H9 (cell line): ENCODE results near the gene MTA1. TPM values are rescaled to one million over a fixed set of nuclear protein-coding genes. Genes with fewer than 3 reads are reported as not detected.

Experiments used
- DNase-seq: peaks from one replicate; pipeline ENCODE4 v3.0.0-alpha.2; 2017
- H2AFZ ChIP-seq: one replicate; pipeline ENCODE4 v1.6.1; 2013; ENCODE audit warnings: mild to moderate bottlenecking, low read length, control low read depth, moderate library complexity
- H2AK5ac ChIP-seq: 2 replicates; pipeline ENCODE4 v1.6.1; 2013; ENCODE audit warnings: low read length, control low read depth, mixed read lengths; ENCODE audit not compliant: insufficient read length
- H2BK120ac ChIP-seq: one replicate; pipeline ENCODE4 v1.6.1; 2013; ENCODE audit warnings: low read depth, mild to moderate bottlenecking, low read length, control low read depth, inconsistent platforms; ENCODE audit not compliant: poor library complexity, severe bottlenecking
- H2BK12ac ChIP-seq: 2 replicates; pipeline ENCODE4 v1.6.1; 2013; ENCODE audit warnings: low read length, control low read depth, mixed read lengths, low read depth; ENCODE audit not compliant: insufficient read length
- H2BK15ac ChIP-seq: 2 replicates; pipeline ENCODE4 v1.6.1; 2013; ENCODE audit warnings: low read depth, low read length, control low read depth
- H2BK20ac ChIP-seq: one replicate; pipeline ENCODE4 v1.6.1; 2013; ENCODE audit warnings: low read depth, mild to moderate bottlenecking, low read length, control low read depth, inconsistent platforms; ENCODE audit not compliant: poor library complexity, severe bottlenecking
- H2BK5ac ChIP-seq: 2 replicates; pipeline ENCODE4 v1.6.1; 2013; ENCODE audit warnings: low read length, control low read depth, mixed read lengths; ENCODE audit not compliant: insufficient read length
- H3K14ac ChIP-seq: 2 replicates; pipeline ENCODE4 v1.6.1; 2013; ENCODE audit warnings: low read length, control low read depth; ENCODE audit not compliant: insufficient read depth
- H3K18ac ChIP-seq: 2 replicates; pipeline ENCODE4 v1.6.1; 2013; ENCODE audit warnings: low read depth, mild to moderate bottlenecking, mixed read lengths, low read length, control low read depth; ENCODE audit not compliant: insufficient read length
- H3K23ac ChIP-seq: 2 replicates; pipeline ENCODE4 v1.6.1; 2013; ENCODE audit warnings: low read length, control low read depth, mixed read lengths, low read depth; ENCODE audit not compliant: insufficient read length
- H3K23me2 ChIP-seq: 2 replicates; pipeline ENCODE4 v1.6.1; 2013; ENCODE audit warnings: low read depth, mild to moderate bottlenecking, mixed read lengths, low read length, control low read depth; ENCODE audit not compliant: insufficient read length, poor library complexity, severe bottlenecking
- H3K27ac ChIP-seq: 2 replicates; pipeline ENCODE4 v1.5.1; 2013; ENCODE audit warnings: low read length, control low read depth, mixed read lengths, low read depth; ENCODE audit not compliant: insufficient read length
- H3K27me3 ChIP-seq: 2 replicates; pipeline ENCODE4 v1.6.1; 2013; ENCODE audit warnings: low read length, control low read depth, inconsistent platforms; ENCODE audit not compliant: insufficient read depth
- H3K4ac ChIP-seq: 2 replicates; pipeline ENCODE4 v1.6.1; 2013; ENCODE audit warnings: low read depth, mild to moderate bottlenecking, control low read depth, inconsistent platforms, low read length, moderate library complexity
- H3K4me1 ChIP-seq: 2 replicates; pipeline ENCODE4 v1.6.1; 2013; ENCODE audit warnings: low read length, control low read depth, inconsistent platforms; ENCODE audit not compliant: insufficient read depth
- H3K4me2 ChIP-seq: 2 replicates; pipeline ENCODE4 v1.6.1; 2013; ENCODE audit warnings: low read length, control low read depth, mixed read lengths; ENCODE audit not compliant: insufficient read length, insufficient read depth
- H3K56ac ChIP-seq: 2 replicates; pipeline ENCODE4 v1.6.1; 2013; ENCODE audit warnings: low read depth, mild to moderate bottlenecking, mixed read lengths, low read length, control low read depth; ENCODE audit not compliant: insufficient read length
- H3K79me1 ChIP-seq: 2 replicates; pipeline ENCODE4 v1.6.1; 2013; ENCODE audit warnings: low read depth, mild to moderate bottlenecking, moderate library complexity, low read length, control low read depth, inconsistent platforms; ENCODE audit not compliant: insufficient read depth, poor library complexity, severe bottlenecking
- H3K79me2 ChIP-seq: 2 replicates; pipeline ENCODE4 v1.6.1; 2013; ENCODE audit warnings: low read length, control low read depth, inconsistent platforms; ENCODE audit not compliant: insufficient read depth
- H3K9ac ChIP-seq: 2 replicates; pipeline ENCODE4 v1.6.1; 2013; ENCODE audit warnings: low read length, control low read depth, mixed read lengths; ENCODE audit not compliant: insufficient read length; ENCODE audit errors: extremely low read depth
- H3K9me3 ChIP-seq: one replicate; pipeline ENCODE4 v1.6.1; 2013; ENCODE audit warnings: low read depth, low read length, inconsistent platforms; ENCODE audit not compliant: control insufficient read depth
- H3T11ph ChIP-seq: one replicate; pipeline ENCODE4 v1.6.1; 2013; ENCODE audit warnings: mild to moderate bottlenecking, low read length, control low read depth, inconsistent platforms
- H4K20me1 ChIP-seq: one replicate; pipeline ENCODE4 v1.6.1; 2013; ENCODE audit not compliant: control insufficient read depth, insufficient read length, insufficient read depth
- H4K5ac ChIP-seq: 2 replicates; pipeline ENCODE4 v1.6.1; 2013; ENCODE audit warnings: low read depth, mild to moderate bottlenecking, mixed read lengths, low read length, control low read depth; ENCODE audit not compliant: insufficient read length
- H4K8ac ChIP-seq: replicated peaks from 2 replicates; pipeline ENCODE4 v1.6.1; 2013; ENCODE audit warnings: low read length, control low read depth, mixed read lengths, low read depth; ENCODE audit not compliant: insufficient read length
- H4K91ac ChIP-seq: 2 replicates; pipeline ENCODE4 v1.6.1; 2013; ENCODE audit warnings: low read depth, mild to moderate bottlenecking, moderate library complexity, mixed read lengths, low read length, control low read depth; ENCODE audit not compliant: insufficient read length
- H3K27ac Mint-ChIP-seq, 3 experiments: 2 replicates in 2 of 3; 3 replicates in 1 of 3; pipeline ENCODE4 v1.8.0; 2020 to 2021; ENCODE audit warnings: mixed read lengths in 3 of 3, mild to moderate bottlenecking in 1 of 3, moderate library complexity in 1 of 3
- H3K27me3 Mint-ChIP-seq: 2 replicates; pipeline ENCODE4 v1.8.0; 2021; ENCODE audit warnings: low read depth, mild to moderate bottlenecking, moderate library complexity, mixed read lengths
- H3K36me3 Mint-ChIP-seq, 3 experiments: 2 replicates in 2 of 3; 3 replicates in 1 of 3; pipeline ENCODE4 v1.8.0; 2020 to 2021; ENCODE audit warnings: low read depth in 3 of 3, mixed read lengths in 3 of 3; ENCODE audit not compliant: insufficient read depth in 1 of 3
- H3K4me1 Mint-ChIP-seq, 2 experiments: 2 replicates each; pipeline ENCODE4 v1.8.0; 2020; ENCODE audit warnings: mixed read lengths in 2 of 2
- H3K4me3 Mint-ChIP-seq, 2 experiments: 2 replicates in 1 of 2; 3 replicates in 1 of 2; pipeline ENCODE4 v1.8.0; 2020 to 2021; ENCODE audit warnings: mild to moderate bottlenecking in 2 of 2, mixed read lengths in 2 of 2, moderate library complexity in 1 of 2
- H3K9me3 Mint-ChIP-seq, 2 experiments: 2 replicates in 1 of 2; 3 replicates in 1 of 2; pipeline ENCODE4 v1.8.0; 2020; ENCODE audit warnings: mild to moderate bottlenecking in 2 of 2, mixed read lengths in 2 of 2, moderate library complexity in 1 of 2
- WGBS: extraction: QIAGEN DNeasy Blood & Tissue Kit; methylation state at CpG from one replicate; pipeline ENCODE4 v1.1.7; 2013; ENCODE audit warnings: missing lambda C conversion rate, low lambda C conversion rate, mixed read lengths; ENCODE audit not compliant: insufficient read length; ENCODE audit errors: extremely low coverage; 5-methylcytosine and 5-hydroxymethylcytosine counted together
- total RNA-seq: library from RNA; stranded (reverse); gene quantifications from 2 replicates; pipeline ENCODE4 v1.2.1, GENCODE V29; 2021
- TF ChIP-seq, protein P1 (sequence below): fragments of 200-600 bp; sonication (generic); conservative IDR thresholded peaks from 3 replicates; pipeline ENCODE4 v1.8.0; 2021; ENCODE audit warnings: antibody characterized with exemption, mild to moderate bottlenecking

MTA1 gene
- total RNA-seq, 1 experiment from 2014 or later = 230 TPM

DNA sequence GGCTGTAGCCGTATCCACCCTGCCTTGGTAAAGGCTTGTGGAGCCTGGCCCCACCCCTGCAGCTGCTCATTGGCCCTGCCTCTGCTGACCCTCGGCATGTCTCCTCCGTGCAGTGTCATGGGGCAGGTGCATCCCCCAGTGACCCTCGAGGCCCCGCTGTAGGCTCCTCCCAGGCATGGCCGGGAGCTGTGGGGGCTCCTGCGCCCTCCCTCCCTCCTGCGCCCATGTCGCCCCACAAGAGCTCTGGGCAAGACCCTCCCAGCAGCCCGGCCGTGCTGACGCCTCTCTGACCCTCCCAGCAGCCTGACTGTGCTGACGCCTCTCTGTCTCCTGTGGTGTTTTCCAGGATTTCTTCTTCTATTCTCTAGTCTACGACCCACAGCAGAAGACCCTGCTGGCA is 34.2 kb downstream of the MTA1 start:
- H4K20me1 ChIP-seq = no peaks in the 10 kb centered on the region
- TF ChIP-seq, protein P1, sequence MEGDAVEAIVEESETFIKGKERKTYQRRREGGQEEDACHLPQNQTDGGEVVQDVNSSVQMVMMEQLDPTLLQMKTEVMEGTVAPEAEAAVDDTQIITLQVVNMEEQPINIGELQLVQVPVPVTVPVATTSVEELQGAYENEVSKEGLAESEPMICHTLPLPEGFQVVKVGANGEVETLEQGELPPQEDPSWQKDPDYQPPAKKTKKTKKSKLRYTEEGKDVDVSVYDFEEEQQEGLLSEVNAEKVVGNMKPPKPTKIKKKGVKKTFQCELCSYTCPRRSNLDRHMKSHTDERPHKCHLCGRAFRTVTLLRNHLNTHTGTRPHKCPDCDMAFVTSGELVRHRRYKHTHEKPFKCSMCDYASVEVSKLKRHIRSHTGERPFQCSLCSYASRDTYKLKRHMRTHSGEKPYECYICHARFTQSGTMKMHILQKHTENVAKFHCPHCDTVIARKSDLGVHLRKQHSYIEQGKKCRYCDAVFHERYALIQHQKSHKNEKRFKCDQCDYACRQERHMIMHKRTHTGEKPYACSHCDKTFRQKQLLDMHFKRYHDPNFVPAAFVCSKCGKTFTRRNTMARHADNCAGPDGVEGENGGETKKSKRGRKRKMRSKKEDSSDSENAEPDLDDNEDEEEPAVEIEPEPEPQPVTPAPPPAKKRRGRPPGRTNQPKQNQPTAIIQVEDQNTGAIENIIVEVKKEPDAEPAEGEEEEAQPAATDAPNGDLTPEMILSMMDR = no peak

More for the DNA sequence above, 34.2 kb downstream of the MTA1 start:
- Histone ChIP-seq H2BK20ac (no peak overlapping the region), H3K4ac (no peak overlapping the region), H3K23ac (no peak overlapping the region), H3K79me2 (no peaks in the 10 kb centered on the region), H3K18ac (no peak overlapping the region), H3K9me3 (no peaks in the 10 kb centered on the region), H3K4me1 (no peaks in the 10 kb centered on the region), H2AFZ (no peak overlapping the region), H2AK5ac (no peak overlapping the region), H3K23me2 (no peaks in the 10 kb centered on the region), H2BK15ac (no peak overlapping the region), H3K14ac (no peak overlapping the region), H3T11ph (no peak overlapping the region), H2BK5ac (no peak overlapping the region), H4K5ac (no peak overlapping the region), H3K27me3 (no peaks in the 10 kb centered on the region), H4K91ac (no peak overlapping the region), H3K27ac (no peak overlapping the region), H2BK12ac (no peak overlapping the region), H3K56ac (no peak overlapping the region), H3K4me2 (no peak overlapping the region), H3K79me1 (no peaks in the 10 kb centered on the region), H4K8ac (no peak overlapping the region), H3K9ac (no peak overlapping the region), H2BK120ac (no peak overlapping the region)
- no peak for DNase-seq
- H3K4me3 Mint-ChIP-seq = no peak overlapping the region
- no peaks in the 10 kb centered on the region; a peak in 1 of 5 replicates for H3K9me3 Mint-ChIP-seq
- H3K27ac Mint-ChIP-seq = peak overlapping the region in 1 of 3 experiments; percentile 70; a peak in 1 of 7 replicates
- no CpG with 5 or more reads among the region's 14 CpGs for WGBS
- peaks cover 22 to 58% (median 57%) of the 10 kb centered on the region in 3 experiments; a peak in 6 of 7 replicates for H3K36me3 Mint-ChIP-seq
- no peaks in the 10 kb centered on the region for H3K4me1 Mint-ChIP-seq
- H3K27me3 Mint-ChIP-seq = no peaks in the 10 kb centered on the region
